Stomach (tissue), 4 donors: ENCODE measurements around the gene SNN.

ENCODE experiments used
- POLR2A ChIP-seq, 4 donors: fragments of 450-650 bp; IDR thresholded peaks; one replicate each; pipeline ENCODE4 v1.6.1; 2016; ENCODE audit warnings: antibody characterized with exemption in 4 of 4, control low read depth in 2 of 4, mild to moderate bottlenecking in 1 of 4, moderate library complexity in 1 of 4
- TF ChIP-seq, protein P1 (sequence below), 7 experiments: fragments of 450-650 bp in 4 of 7; fragments of 200-600 bp in 3 of 7; sonication (generic) in 3 of 7; IDR thresholded peaks; one replicate each; pipeline ENCODE4 v1.5.1; 2016 to 2019; ENCODE audit warnings: antibody characterized with exemption in 7 of 7, control low read depth in 2 of 7, mild to moderate bottlenecking in 1 of 7

DNA sequence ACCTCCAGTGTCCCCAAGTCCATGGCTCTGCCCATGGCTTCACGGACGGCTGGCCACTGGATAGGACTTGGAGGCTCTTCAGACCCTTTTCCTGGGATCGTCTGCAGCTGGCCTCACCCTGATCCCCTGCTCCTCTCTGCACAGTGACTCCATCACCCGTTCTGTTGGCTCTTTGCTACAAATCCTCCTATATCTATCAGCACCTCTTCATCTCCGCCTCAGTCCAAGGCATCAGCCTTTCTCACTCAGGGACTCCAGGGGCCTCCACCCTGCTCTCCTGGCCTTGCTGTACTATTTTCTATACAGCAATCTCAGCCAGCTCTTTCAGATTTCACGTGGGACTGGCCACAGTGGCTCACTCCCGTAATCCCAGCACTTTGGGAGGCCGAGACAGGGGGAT, 10.7 kb upstream of the SNN start:
- no peak for TF ChIP-seq POLR2A (IDR thresholded peaks at IDR 0.05)
- TF ChIP-seq, protein P1, sequence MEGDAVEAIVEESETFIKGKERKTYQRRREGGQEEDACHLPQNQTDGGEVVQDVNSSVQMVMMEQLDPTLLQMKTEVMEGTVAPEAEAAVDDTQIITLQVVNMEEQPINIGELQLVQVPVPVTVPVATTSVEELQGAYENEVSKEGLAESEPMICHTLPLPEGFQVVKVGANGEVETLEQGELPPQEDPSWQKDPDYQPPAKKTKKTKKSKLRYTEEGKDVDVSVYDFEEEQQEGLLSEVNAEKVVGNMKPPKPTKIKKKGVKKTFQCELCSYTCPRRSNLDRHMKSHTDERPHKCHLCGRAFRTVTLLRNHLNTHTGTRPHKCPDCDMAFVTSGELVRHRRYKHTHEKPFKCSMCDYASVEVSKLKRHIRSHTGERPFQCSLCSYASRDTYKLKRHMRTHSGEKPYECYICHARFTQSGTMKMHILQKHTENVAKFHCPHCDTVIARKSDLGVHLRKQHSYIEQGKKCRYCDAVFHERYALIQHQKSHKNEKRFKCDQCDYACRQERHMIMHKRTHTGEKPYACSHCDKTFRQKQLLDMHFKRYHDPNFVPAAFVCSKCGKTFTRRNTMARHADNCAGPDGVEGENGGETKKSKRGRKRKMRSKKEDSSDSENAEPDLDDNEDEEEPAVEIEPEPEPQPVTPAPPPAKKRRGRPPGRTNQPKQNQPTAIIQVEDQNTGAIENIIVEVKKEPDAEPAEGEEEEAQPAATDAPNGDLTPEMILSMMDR (IDR thresholded peaks at IDR 0.05), result no peak
